DND-41 (cell line): ENCODE data around the gene KIT.

Experiments used
- EZH2 ChIP-seq: IDR thresholded peaks from 3 replicates; pipeline ENCODE4 v1.6.1; 2012; ENCODE audit warnings: borderline replicate concordance, low read depth, mild to moderate bottlenecking, moderate library complexity, low read length, inconsistent platforms; ENCODE audit not compliant: severe bottlenecking
- TF ChIP-seq, protein P1 (sequence below): IDR thresholded peaks from 2 replicates; pipeline ENCODE4 v1.5.1; 2012; ENCODE audit warnings: borderline replicate concordance, low read length, moderate library complexity, mild to moderate bottlenecking; ENCODE audit not compliant: poor library complexity, severe bottlenecking; ENCODE audit errors: extremely low read depth

DNA sequence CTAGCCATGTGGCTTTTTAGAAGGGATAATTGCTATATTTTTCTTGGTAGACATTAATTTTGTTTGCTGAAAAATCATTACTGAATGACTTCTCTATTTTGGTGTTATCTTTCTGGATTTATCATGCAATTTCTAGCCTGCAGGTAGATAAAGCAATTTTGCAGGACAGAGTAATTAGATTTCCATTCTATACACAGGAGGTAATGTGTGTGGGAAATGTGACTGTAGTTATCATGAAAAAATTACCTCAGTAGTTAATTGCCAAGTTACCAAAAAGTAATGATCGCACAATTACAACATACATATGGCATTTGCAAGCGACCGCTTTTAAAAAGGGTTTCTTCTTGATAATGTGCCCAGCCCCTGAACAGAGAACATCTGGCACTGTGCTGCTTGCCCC lies 66.1 kb downstream of the KIT start:
- TF ChIP-seq, protein P1, sequence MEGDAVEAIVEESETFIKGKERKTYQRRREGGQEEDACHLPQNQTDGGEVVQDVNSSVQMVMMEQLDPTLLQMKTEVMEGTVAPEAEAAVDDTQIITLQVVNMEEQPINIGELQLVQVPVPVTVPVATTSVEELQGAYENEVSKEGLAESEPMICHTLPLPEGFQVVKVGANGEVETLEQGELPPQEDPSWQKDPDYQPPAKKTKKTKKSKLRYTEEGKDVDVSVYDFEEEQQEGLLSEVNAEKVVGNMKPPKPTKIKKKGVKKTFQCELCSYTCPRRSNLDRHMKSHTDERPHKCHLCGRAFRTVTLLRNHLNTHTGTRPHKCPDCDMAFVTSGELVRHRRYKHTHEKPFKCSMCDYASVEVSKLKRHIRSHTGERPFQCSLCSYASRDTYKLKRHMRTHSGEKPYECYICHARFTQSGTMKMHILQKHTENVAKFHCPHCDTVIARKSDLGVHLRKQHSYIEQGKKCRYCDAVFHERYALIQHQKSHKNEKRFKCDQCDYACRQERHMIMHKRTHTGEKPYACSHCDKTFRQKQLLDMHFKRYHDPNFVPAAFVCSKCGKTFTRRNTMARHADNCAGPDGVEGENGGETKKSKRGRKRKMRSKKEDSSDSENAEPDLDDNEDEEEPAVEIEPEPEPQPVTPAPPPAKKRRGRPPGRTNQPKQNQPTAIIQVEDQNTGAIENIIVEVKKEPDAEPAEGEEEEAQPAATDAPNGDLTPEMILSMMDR: no peak
- TF ChIP-seq EZH2: no peak
